GM23338 (cell line): Measurements from ENCODE around the gene RAB40C. TPM values are rescaled to one million over a fixed set of nuclear protein-coding genes. Genes with fewer than 3 reads are reported as not detected.

ENCODE experiments used
- ATAC-seq: fragments of 200-7000 bp; cut with Tn5 transposase; 3 replicates; pipeline ENCODE4 v1.9.1; 2020
- DNase-seq: peaks from one replicate; pipeline ENCODE4 v3.0.0-alpha.2; 2015; ENCODE audit warnings: low spot score
- H2AFZ ChIP-seq: fragments of 200-600 bp; sonication (generic); 2 replicates; pipeline ENCODE4 v1.8.0; 2016; ENCODE audit warnings: antibody characterized with exemption, mild to moderate bottlenecking, moderate library complexity
- H3F3A ChIP-seq: fragments of 200-600 bp; sonication (generic); replicated peaks from 2 replicates; pipeline ENCODE4 v1.8.0; 2017; ENCODE audit warnings: antibody characterized with exemption, mixed run types, low read depth
- H3K27ac ChIP-seq: fragments of 200-600 bp; sonication (generic); 2 replicates; pipeline ENCODE4 v1.6.1; 2016; ENCODE audit warnings: low read depth
- H3K27me3 ChIP-seq: fragments of 200-600 bp; sonication (generic); 2 replicates; pipeline ENCODE4 v1.8.0; 2016; ENCODE audit warnings: mild to moderate bottlenecking, mixed run types, moderate library complexity; ENCODE audit not compliant: insufficient read depth
- H3K36me3 ChIP-seq: fragments of 200-600 bp; sonication (generic); 2 replicates; pipeline ENCODE4 v1.8.0; 2016; ENCODE audit warnings: mild to moderate bottlenecking; ENCODE audit not compliant: insufficient read depth
- H3K4me1 ChIP-seq: fragments of 200-600 bp; sonication (generic); 2 replicates; pipeline ENCODE4 v1.8.0; 2016; ENCODE audit warnings: mild to moderate bottlenecking, moderate library complexity; ENCODE audit not compliant: insufficient read depth
- H3K4me2 ChIP-seq: fragments of 200-600 bp; sonication (generic); 2 replicates; pipeline ENCODE4 v1.7.1; 2017; ENCODE audit warnings: mixed run types
- H3K4me3 ChIP-seq: fragments of 200-600 bp; sonication (generic); 2 replicates; pipeline ENCODE4 v1.6.1; 2016; ENCODE audit warnings: mixed run types
- H3K79me2 ChIP-seq: fragments of 200-600 bp; sonication (generic); replicated peaks from 2 replicates; pipeline ENCODE4 v1.8.0; 2017; ENCODE audit warnings: mild to moderate bottlenecking; ENCODE audit not compliant: insufficient read depth
- H3K9me2 ChIP-seq: fragments of 200-600 bp; sonication (generic); 2 replicates; pipeline ENCODE4 v1.8.0; 2017; ENCODE audit not compliant: insufficient read depth
- H4K20me1 ChIP-seq: fragments of 200-600 bp; sonication (generic); replicated peaks from 2 replicates; pipeline ENCODE4 v1.8.0; 2017; ENCODE audit warnings: mild to moderate bottlenecking; ENCODE audit not compliant: insufficient read depth
- H3K27ac Mint-ChIP-seq: 2 replicates; pipeline ENCODE4 v1.8.0; 2020; ENCODE audit warnings: inconsistent platforms, mild to moderate bottlenecking, moderate library complexity, mixed read lengths
- H3K27me3 Mint-ChIP-seq: 3 replicates; pipeline ENCODE4 v1.8.0; 2022; ENCODE audit warnings: low read depth, mild to moderate bottlenecking, moderate library complexity, mixed read lengths, inconsistent platforms; ENCODE audit not compliant: insufficient read depth, poor library complexity
- H3K36me3 Mint-ChIP-seq: 3 replicates; pipeline ENCODE4 v1.8.0; 2021; ENCODE audit warnings: low read depth, mild to moderate bottlenecking, inconsistent platforms, moderate library complexity, mixed read lengths
- H3K4me1 Mint-ChIP-seq: 3 replicates; pipeline ENCODE4 v1.8.0; 2020; ENCODE audit warnings: mild to moderate bottlenecking, inconsistent platforms, mixed read lengths
- H3K4me3 Mint-ChIP-seq: 3 replicates; pipeline ENCODE4 v1.8.0; 2021; ENCODE audit warnings: moderate library complexity, mild to moderate bottlenecking, inconsistent platforms, mixed read lengths
- H3K9me3 Mint-ChIP-seq: 3 replicates; pipeline ENCODE4 v1.8.0; 2020; ENCODE audit warnings: moderate library complexity, mild to moderate bottlenecking, inconsistent platforms, mixed read lengths
- CREB1 ChIP-seq: fragments of 250-450 bp; sonication (Bioruptor Pico); IDR thresholded peaks from 2 replicates; pipeline ENCODE4 v1.5.0; 2020; ENCODE audit warnings: low read depth, mild to moderate bottlenecking, moderate library complexity
- CTCF ChIP-seq, 2 experiments: fragments of 200-600 bp in 1 of 2; sonication (generic) in 1 of 2; conservative IDR thresholded peaks; 2 replicates each; pipeline versions ENCODE4 v1.5.1 to v1.6.1; 2016 to 2017; ENCODE audit warnings: antibody characterized with exemption in 2 of 2, low read depth in 2 of 2, mild to moderate bottlenecking in 2 of 2, moderate library complexity in 1 of 2
- ETS1 ChIP-seq: IDR thresholded peaks from 2 replicates; pipeline ENCODE4 v1.6.1; 2016; ENCODE audit warnings: antibody characterized with exemption
- EZH2 ChIP-seq: fragments of 200-600 bp; sonication (generic); IDR thresholded peaks from one replicate; pipeline ENCODE4 v1.8.0; 2017; ENCODE audit warnings: antibody characterized with exemption, mild to moderate bottlenecking, low read depth; ENCODE audit not compliant: unreplicated experiment
- EZH2phosphoT487 ChIP-seq: fragments of 200-600 bp; sonication (generic); IDR thresholded peaks from one replicate; pipeline ENCODE4 v1.8.1; 2018; ENCODE audit warnings: antibody characterized with exemption; ENCODE audit not compliant: unreplicated experiment
- JUNB ChIP-seq: IDR thresholded peaks from one replicate; pipeline ENCODE4 v1.6.1; 2016; ENCODE audit warnings: antibody characterized with exemption; ENCODE audit not compliant: unreplicated experiment
- NANOG ChIP-seq: IDR thresholded peaks from 2 replicates; pipeline ENCODE4 v1.6.1; 2016; ENCODE audit warnings: antibody characterized with exemption, borderline replicate concordance
- POLR2AphosphoS5 ChIP-seq: IDR thresholded peaks from 2 replicates; pipeline ENCODE4 v1.6.1; 2016; ENCODE audit warnings: antibody characterized with exemption, low read depth
- REST ChIP-seq: IDR thresholded peaks from one replicate; pipeline ENCODE4 v1.6.1; 2018; ENCODE audit warnings: antibody characterized with exemption; ENCODE audit not compliant: unreplicated experiment
- STAT1 ChIP-seq: IDR thresholded peaks from one replicate; pipeline ENCODE4 v1.6.1; 2016; ENCODE audit warnings: antibody characterized with exemption; ENCODE audit not compliant: unreplicated experiment
- ZNF114 ChIP-seq: fragments of 250-450 bp; sonication (Bioruptor Pico); IDR thresholded peaks from 2 replicates; pipeline ENCODE4 v1.5.0; 2020; ENCODE audit warnings: mild to moderate bottlenecking, moderate library complexity
- ZNF331 ChIP-seq: fragments of 250-450 bp; sonication (Bioruptor Pico); IDR thresholded peaks from 2 replicates; pipeline ENCODE4 v1.5.0; 2020; ENCODE audit warnings: low read depth, mild to moderate bottlenecking, moderate library complexity
- ZNF462 ChIP-seq: fragments of 250-450 bp; sonication (Bioruptor Pico); IDR thresholded peaks from 2 replicates; pipeline ENCODE4 v1.5.0; 2020; ENCODE audit warnings: mild to moderate bottlenecking, moderate library complexity
- polyA plus RNA-seq: library from polyadenylated mRNA; unstranded; fragments of >200 nt; fragmentation: Nextera tagmentation; extraction: Ambion mirVana; gene quantifications from 2 replicates; pipeline ENCODE4 v1.2.1, GENCODE V29; 2016
- total RNA-seq: library from RNA; depleted of rRNA; stranded (reverse); fragments of >200 nt; shearing (Covaris generic); gene quantifications from 2 replicates; pipeline ENCODE4 v1.2.3, GENCODE V29; 2014

RAB40C gene
- total and polyA plus RNA-seq, 2 experiments from 2014 or later, result 11.2 to 24.6 TPM

GRCh38 chr16:593807-594206 is 3.9 kb downstream of the RAB40C start:
- Histone ChIP-seq H3K27ac (no peak overlapping the region), H4K20me1 (peaks cover 19% of the 10 kb centered on the region), H3K4me1 (no peaks in the 10 kb centered on the region), H3F3A (no peaks in the 10 kb centered on the region), H3K36me3 (no peaks in the 10 kb centered on the region), H3K4me3 (no peak overlapping the region), H3K4me2 (no peak overlapping the region), H3K79me2 (peaks cover 34% of the 10 kb centered on the region), H3K27me3 (no peaks in the 10 kb centered on the region), H3K9me2 (no peaks in the 10 kb centered on the region), H2AFZ (no peak overlapping the region)
- no peaks in the 10 kb centered on the region; the same call in 2 of the 3 replicates for H3K9me3 Mint-ChIP-seq
- H3K36me3 Mint-ChIP-seq, result peaks cover 12% of the 10 kb centered on the region
- peaks cover 19% of the 10 kb centered on the region for H3K27me3 Mint-ChIP-seq
- ATAC-seq, result no peak
- H3K27ac Mint-ChIP-seq, result no peak overlapping the region
- peaks cover 9% of the 10 kb centered on the region for H3K4me1 Mint-ChIP-seq
- H3K4me3 Mint-ChIP-seq, result no peak overlapping the region
- TF ChIP-seq ZNF114 (no peak), STAT1 (no peak), ZNF462 (CRISPR knock-in tag) (no peak), CREB1 (CRISPR knock-in tag) (no peak), NANOG (no peak), CTCF (conservative IDR thresholded peaks at IDR 0.05; ENCODE audit: low read depth in 2 of 2) (no peak), EZH2 (no peak), EZH2phosphoT487 (no peak), REST (no peak), POLR2AphosphoS5 (no peak), JUNB (no peak), ZNF331 (CRISPR knock-in tag) (no peak), ETS1 (no peak)
- DNase-seq, result no peak
